ENCODE measurements around the gene PAM. TPM values are rescaled to one million over a fixed set of nuclear protein-coding genes. Genes with fewer than 3 reads are reported as not detected.

Gene PAM
- total RNA-seq, 1 experiment from 2014 or later = 60.3 TPM

GRCh38 chr5:102927007-102927406 lies 171.9 kb downstream of the PAM start:
- H3K27ac Mint-ChIP-seq (ENCODE audit: low read depth, unreplicated experiment) = no peak overlapping the region

GRCh38 chr5:102930244-102930643 lies 175.1 kb downstream of the PAM start:
- CTCF ChIA-PET = interaction anchor here (0.6 to 1.1 kb wide), 5 partner anchors 42 to 404 kb away, joined by 3 read pairs; no protein-coding TSS in a partner anchor

More at GRCh38 chr5:102927007-102927406, 171.9 kb downstream of the PAM start:
- Mint-ChIP-seq H3K9me3 (ENCODE audit: unreplicated experiment) (no peaks in the 10 kb centered on the region), H3K4me3 (ENCODE audit: unreplicated experiment) (no peak overlapping the region), H3K36me3 (ENCODE audit: insufficient read depth, unreplicated experiment) (peaks cover 5% of the 10 kb centered on the region), H3K27me3 (ENCODE audit: insufficient read depth, unreplicated experiment) (no peaks in the 10 kb centered on the region), H3K4me1 (ENCODE audit: insufficient read depth, unreplicated experiment) (no peaks in the 10 kb centered on the region)
- ChIA-PET POLR2A (no interaction called here), CTCF (no interaction called here)
- TF ChIP-seq CTCF (IDR thresholded peaks at IDR 0.05; ENCODE audit: unreplicated experiment) = no peak
- no TSS peak for BruUV-seq (replicated peaks)
- intact Hi-C loops (cut with micrococcal nuclease) = no loop called here
- no peak for DNase-seq (ENCODE audit: unreplicated experiment)

GRCh38 chr5:102931085-102931725 lies 176.1 kb downstream of the PAM start:
- no peak for TF ChIP-seq CTCF (IDR thresholded peaks at IDR 0.05; ENCODE audit: unreplicated experiment)
- Mint-ChIP-seq H3K27ac (ENCODE audit: low read depth, unreplicated experiment) (no peak overlapping the region), H3K36me3 (ENCODE audit: insufficient read depth, unreplicated experiment) (peaks cover 5% of the 10 kb centered on the region), H3K27me3 (ENCODE audit: insufficient read depth, unreplicated experiment) (no peaks in the 10 kb centered on the region), H3K4me3 (ENCODE audit: unreplicated experiment) (no peak overlapping the region), H3K4me1 (ENCODE audit: insufficient read depth, unreplicated experiment) (no peaks in the 10 kb centered on the region), H3K9me3 (ENCODE audit: unreplicated experiment) (no peaks in the 10 kb centered on the region)
- no peak for DNase-seq (ENCODE audit: unreplicated experiment)
- ChIA-PET CTCF (interaction anchor here (0.7 to 1.4 kb wide), 4 partner anchors 9 to 405 kb away, joined by 3 to 6 read pairs (median 3); no protein-coding TSS in a partner anchor), POLR2A (interaction anchor here (1.4 kb wide), 1 partner anchor 13 kb away, joined by 6 read pairs; no protein-coding TSS in a partner anchor)
- intact Hi-C loops (cut with micrococcal nuclease) = no loop called here
- BruUV-seq (replicated peaks) = no TSS peak

More at GRCh38 chr5:102930244-102930643, 175.1 kb downstream of the PAM start:
- POLR2A ChIA-PET = interaction anchor here (0.6 kb wide), 1 partner anchor 224 kb away, joined by 3 read pairs; no protein-coding TSS in a partner anchor
- H3K9me3 Mint-ChIP-seq (ENCODE audit: unreplicated experiment) = no peaks in the 10 kb centered on the region
- H3K4me1 Mint-ChIP-seq (ENCODE audit: insufficient read depth, unreplicated experiment) = no peaks in the 10 kb centered on the region
- no peak for TF ChIP-seq CTCF (IDR thresholded peaks at IDR 0.05; ENCODE audit: unreplicated experiment)
- H3K27ac Mint-ChIP-seq (ENCODE audit: low read depth, unreplicated experiment) = no peak overlapping the region
- no TSS peak for BruUV-seq (replicated peaks)
- peaks cover 5% of the 10 kb centered on the region for H3K36me3 Mint-ChIP-seq (ENCODE audit: insufficient read depth, unreplicated experiment)
- H3K4me3 Mint-ChIP-seq (ENCODE audit: unreplicated experiment) = no peak overlapping the region
- H3K27me3 Mint-ChIP-seq (ENCODE audit: insufficient read depth, unreplicated experiment) = no peaks in the 10 kb centered on the region
- intact Hi-C loops (cut with micrococcal nuclease) = no loop called here
- no peak for DNase-seq (ENCODE audit: unreplicated experiment)

GRCh38 chr5:102932781-102933180 lies 177.7 kb downstream of the PAM start:
- ChIA-PET CTCF (interaction anchor here (0.7 to 1.4 kb wide), 3 partner anchors 11 to 101 kb away, joined by 3 to 7 read pairs (median 3); no protein-coding TSS in a partner anchor), POLR2A (no interaction called here)
- Mint-ChIP-seq H3K36me3 (ENCODE audit: insufficient read depth, unreplicated experiment) (no peaks in the 10 kb centered on the region), H3K27me3 (ENCODE audit: insufficient read depth, unreplicated experiment) (no peaks in the 10 kb centered on the region), H3K9me3 (ENCODE audit: unreplicated experiment) (no peaks in the 10 kb centered on the region), H3K27ac (ENCODE audit: low read depth, unreplicated experiment) (no peak overlapping the region), H3K4me1 (ENCODE audit: insufficient read depth, unreplicated experiment) (no peaks in the 10 kb centered on the region), H3K4me3 (ENCODE audit: unreplicated experiment) (no peak overlapping the region)
- TF ChIP-seq CTCF (IDR thresholded peaks at IDR 0.05; ENCODE audit: unreplicated experiment) = no peak
- no TSS peak for BruUV-seq (replicated peaks)
- intact Hi-C loops (cut with micrococcal nuclease) = no loop called here
- DNase-seq (ENCODE audit: unreplicated experiment) = no peak
